Measurements from ENCODE around the gene NRL.

Gene NRL

GRCh38 chr14:24079491-24080141 lies 35.1 kb downstream of the NRL start:
- DNase-seq = no peak

- no peak for DNase-seq
These were observed 36.6 kb downstream of the NRL start for GRCh38 chr14:24078146-24078545.

DNA sequence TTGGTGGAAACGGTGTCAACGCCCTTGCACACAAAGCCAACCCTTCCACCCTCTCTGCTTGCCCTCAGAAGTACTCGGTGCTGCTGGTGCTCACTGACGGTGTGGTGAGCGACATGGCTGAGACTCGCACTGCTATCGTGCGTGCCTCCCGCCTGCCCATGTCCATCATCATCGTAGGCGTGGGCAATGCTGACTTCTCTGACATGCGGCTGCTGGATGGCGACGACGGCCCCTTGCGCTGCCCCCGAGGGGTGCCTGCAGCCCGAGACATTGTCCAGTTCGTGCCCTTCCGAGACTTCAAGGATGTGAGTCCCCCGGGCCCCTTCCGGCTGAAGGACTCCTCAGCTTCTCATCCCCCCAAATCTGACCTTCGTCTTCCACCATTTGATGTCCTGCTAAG lies 37.7 kb downstream of the NRL start:
- no peak for DNase-seq

DNA sequence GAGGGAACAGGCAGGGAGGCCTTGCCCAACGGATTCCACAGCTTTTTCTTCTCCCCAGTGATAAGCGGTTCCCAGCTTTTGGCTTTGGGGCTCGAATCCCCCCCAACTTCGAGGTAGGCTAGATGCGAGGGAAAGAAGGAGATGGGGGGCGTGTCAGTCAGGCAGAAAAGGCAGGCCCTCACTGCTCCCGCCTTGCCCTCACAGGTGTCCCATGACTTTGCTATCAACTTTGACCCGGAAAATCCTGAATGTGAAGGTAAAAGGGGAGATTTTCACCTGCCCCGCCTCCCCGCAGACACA lies 38.5 kb downstream of the NRL start:
- DNase-seq = no peak

DNA sequence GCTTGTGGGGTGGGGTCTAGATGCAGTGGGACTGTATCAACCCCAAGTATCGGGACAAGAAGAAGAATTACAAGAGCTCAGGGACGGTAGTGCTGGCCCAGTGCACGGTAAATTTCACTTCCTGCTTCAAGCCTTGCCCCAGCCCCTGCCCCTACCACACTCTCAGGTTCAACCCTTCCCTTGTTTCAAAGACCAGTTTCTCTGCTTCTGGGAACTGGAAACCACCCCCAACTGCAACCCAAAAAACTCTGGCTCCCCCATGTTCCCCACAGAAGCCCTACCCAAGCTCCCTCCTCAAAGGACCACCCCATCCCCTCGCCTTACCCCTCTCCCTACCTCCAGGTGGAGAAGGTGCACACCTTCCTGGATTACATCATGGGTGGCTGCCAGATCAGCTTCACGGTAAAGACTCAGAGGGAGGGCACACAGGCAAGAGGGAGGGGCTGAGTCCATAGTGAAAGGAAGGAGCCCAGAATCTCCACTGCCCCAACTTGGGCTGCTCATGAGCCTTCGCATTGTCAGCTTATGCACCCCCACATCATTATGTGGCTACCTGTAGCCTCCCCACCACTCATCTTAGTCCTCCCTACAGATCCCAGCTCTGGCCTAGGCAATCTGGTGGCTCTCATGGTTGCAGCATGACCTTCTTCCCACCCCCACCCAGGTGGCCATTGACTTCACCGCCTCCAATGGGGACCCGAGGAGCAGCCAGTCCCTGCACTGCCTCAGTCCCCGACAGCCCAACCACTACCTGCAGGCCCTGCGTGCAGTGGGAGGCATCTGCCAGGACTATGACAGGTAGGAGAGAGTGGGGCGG lies 39.1 kb downstream of the NRL start:
- DNase-seq = no peak

- no peak for DNase-seq
These were observed 39.9 kb downstream of the NRL start for GRCh38 chr14:24074625-24075484.

GRCh38 chr14:24072881-24073877 lies 41.6 kb downstream of the NRL start:
- DNase-seq = no peak

- no peak for DNase-seq
These were observed 42.3 kb downstream of the NRL start for GRCh38 chr14:24072436-24072835.

DNA sequence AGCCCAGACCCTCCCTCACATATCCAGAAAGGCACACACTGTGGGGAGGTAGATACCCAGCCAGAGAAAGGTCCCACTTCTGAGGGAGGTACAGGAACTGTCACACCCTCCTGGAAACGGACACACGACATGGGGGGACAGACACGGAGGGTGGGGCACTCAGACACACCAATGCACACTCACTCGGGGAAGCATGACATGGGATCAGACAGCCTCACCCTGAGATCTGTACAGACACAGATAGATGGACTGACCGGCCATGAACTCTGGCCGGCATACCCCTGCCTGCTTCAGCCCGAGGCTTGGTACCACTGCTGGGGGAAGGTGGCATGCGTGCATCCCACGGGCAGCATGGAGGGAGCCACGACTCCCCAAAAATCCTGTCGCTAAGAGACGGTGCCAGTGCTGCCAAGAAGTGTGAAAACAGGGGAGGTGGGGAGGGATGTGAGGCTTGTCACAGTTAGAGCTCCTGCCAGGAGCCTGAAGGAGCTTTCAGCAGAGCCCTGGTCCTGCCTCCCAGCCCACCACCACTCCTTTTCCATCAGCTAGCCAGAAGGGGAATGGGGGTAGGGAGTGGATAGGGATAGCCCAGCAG lies 42.8 kb downstream of the NRL start:
- no peak for DNase-seq

GRCh38 chr14:24071144-24071697 lies 43.5 kb downstream of the NRL start, which contains the start of gene CPNE6:
CPNE6 (plus strand) TSS chr14:24071562; CDS start chr14:24072937, 1,375 bp downstream.
- DNase-seq = no peak

- no peak for DNase-seq
These were observed 44.2 kb downstream of the NRL start for GRCh38 chr14:24070285-24071143.

DNA sequence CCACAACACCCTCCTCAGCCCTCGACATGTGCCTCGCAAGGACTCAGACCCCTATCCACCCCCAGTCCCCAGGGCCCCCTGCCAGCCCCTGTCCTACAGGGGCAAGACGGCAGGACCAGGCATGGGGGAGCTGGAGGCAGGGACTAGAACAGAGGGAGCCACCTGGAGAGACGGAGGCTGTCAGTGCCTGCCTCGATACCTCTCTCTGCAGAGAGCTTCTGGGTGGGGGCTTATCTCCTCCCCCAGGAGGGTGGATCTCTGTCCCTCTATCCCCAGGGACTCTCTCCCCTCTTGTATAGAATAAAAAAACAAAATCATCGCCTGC lies 45.4 kb downstream of the NRL start:
- DNase-seq = no peak

GRCh38 chr14:24068711-24069410 lies 45.9 kb downstream of the NRL start:
- DNase-seq = no peak

- DNase-seq = no peak
These were observed 47.3 kb downstream of the NRL start for GRCh38 chr14:24067133-24068082.

DNA sequence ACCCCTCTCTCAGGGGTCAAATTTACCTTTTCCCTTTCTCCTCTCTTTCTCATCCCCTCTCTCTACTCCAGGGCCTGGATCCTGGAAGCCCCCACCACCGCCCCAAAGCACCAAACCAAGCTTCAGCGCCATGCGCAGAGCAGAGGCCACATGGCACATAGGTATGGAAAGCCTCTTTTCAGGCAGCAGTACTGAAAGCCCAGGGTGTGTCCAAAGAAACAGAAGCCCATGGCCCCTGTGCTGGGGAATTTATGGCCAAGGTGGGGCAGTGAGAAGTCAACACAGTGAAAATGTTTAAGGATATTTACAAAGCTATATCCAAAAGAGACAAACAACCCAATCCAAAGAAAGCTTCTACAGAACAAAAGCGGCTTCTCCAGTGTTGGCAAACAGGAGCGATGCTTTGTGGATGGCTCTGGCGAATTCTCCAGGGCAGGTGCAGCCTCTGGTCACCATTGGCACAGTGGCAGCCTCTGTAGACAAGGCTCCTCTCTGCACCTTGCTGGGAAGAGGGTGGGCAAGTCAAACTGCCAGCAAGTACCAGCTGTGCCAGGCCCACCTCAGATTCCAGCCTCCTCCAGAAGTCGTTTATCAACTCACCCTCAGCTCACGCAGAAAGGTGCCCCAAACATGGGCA lies 48.1 kb downstream of the NRL start:
- DNase-seq = no peak

GRCh38 chr14:24065408-24065807 lies 49.3 kb downstream of the NRL start:
- no peak for DNase-seq

GRCh38 chr14:24064856-24065255 lies 49.9 kb downstream of the NRL start:
- DNase-seq = no peak

DNA sequence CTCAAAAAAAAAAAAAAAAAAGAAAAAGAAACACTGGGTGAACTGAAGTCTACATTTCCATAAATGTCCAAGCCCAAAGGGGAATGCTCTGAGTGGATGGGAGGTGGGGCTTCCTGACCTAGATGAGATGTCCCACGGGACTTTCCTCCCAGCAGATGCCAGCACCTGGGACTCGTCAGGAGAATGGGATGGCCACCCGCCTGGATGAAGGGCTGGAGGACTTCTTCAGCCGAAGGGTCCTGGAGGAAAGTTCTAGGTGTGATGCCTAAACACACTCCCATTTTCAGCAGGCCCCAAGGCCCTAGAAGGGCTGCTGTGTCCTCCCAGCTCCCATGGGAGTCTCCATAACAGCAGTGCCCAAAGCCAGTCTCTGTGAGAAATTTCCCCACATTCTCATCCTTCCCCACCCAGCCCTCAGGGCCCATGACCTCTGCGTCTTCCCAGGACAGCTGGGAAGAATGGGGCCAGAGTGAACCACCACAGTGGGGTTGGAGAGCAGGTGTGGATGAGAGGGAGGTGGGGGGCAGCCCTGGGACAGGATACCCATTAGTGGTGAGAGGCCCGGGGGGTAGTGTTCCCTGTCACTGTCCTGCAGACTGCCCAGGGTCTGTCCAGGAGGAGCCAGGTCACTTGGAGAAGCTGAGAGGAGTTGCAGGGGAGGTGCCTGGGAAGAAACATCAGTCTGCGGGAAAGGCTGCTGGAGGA lies 50.5 kb downstream of the NRL start:
- no peak for DNase-seq

Measured in NCI-H748 treated with DMSO at 0.1 percent for 48 hours (cell line).